GM19397 (cell line): ENCODE data around the gene PODN.

Experiments
- ATAC-seq: cut with Tn5 transposase; IDR thresholded peaks from one replicate; pipeline ENCODE4 v1.9.1; 2021; ENCODE audit warnings: mild to moderate bottlenecking, moderate library complexity; ENCODE audit not compliant: unreplicated experiment

The PODN gene

GRCh38 chr1:53050310-53050709 is 11.7 kb upstream of the PODN start:
- ATAC-seq = no peak

GRCh38 chr1:53051676-53052075 is 10.3 kb upstream of the PODN start:
- no peak for ATAC-seq

- no peak for ATAC-seq
Observed at GRCh38 chr1:53057127-53057526, 4.9 kb upstream of the PODN start.

DNA sequence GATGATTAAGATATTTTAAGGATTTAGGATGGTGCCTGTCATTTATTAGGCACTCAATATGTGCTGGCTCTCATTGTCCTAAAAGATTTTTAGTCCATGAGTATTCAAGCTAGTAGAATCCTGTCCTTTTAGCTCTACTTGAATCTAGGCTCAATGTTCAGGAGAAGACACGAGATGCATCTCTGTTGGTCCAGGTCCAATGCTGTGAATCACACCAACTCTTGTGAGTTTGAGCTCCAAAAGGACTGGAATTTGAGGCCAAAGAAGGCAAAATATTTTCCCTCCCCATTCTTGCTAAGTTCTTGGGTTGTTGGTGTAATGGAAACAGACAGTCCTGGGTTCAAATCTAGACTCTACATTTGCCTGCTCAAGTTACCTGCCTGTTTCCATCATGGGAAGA is 1.4 kb upstream of the PODN start:
- no peak for ATAC-seq

DNA sequence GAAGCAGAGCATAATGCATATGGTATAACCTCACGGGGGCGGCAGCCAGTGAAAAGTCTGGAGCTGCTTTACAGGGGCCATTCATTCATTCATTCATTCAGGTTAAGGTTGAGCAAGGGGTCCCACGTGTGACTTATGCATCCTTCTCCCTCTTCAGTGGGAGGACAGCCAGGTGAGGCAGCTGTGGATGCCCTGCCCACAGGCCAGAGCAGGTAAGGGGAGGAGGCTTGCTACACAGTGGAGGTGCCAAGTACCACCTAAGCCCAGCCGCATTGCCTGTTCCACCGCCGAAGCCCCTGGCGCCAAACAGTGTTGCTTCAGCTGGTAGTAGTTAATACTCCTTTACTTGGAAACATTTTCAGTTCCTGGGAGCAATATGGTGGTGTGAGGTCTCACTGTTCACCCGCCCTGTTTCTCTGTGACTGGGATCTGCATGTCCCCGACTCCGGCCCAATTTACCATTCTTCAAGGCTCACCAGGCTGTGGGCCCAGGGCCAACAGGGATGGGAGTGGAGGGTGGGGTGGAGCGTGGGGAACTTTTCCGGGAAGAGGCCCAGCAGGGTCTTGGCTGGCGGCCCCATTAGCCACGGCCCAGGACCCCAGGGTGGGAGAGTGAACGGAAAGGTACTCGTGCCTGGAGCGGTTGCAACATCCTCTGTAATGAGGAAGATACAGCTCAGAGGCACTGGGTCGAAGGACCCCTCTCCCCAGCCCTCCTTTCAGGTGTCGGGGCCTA is 722 bp upstream of the PODN start:
- ATAC-seq = no peak

- ATAC-seq = no peak
Observed at GRCh38 chr1:53062708-53063591, 937 bp downstream of the PODN start.

GRCh38 chr1:53063744-53064515 is 1.9 kb downstream of the PODN start:
- ATAC-seq = no peak

GRCh38 chr1:53065391-53065790 is 3.4 kb downstream of the PODN start:
- no peak for ATAC-seq

- ATAC-seq = no peak
Observed at GRCh38 chr1:53066488-53066887, 4.5 kb downstream of the PODN start.

GRCh38 chr1:53066891-53067738 is 5.1 kb downstream of the PODN start:
- ATAC-seq = no peak

GRCh38 chr1:53067886-53068285 is 5.9 kb downstream of the PODN start:
- no peak for ATAC-seq

GRCh38 chr1:53068314-53069099 is 6.5 kb downstream of the PODN start:
- ATAC-seq = no peak

DNA sequence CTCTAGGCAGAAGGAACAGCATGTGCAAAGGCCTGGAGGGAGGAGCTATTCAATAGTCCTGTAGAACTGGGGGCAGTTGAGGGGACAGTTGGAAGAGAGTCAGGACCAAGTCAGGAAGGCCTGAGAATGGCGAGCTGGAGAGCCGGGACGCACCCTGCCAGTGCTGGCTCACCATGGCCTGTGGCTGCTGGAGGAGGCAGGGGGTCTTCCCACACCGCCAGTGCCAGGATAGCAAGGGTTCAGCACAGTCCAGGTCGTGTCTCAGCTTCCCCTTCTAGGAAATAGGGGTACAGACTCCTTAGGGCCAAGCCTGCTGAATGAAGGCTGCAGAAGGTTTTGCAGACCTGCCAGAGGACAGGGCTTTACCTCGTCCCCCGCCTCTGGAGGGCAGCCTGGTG is 7.3 kb downstream of the PODN start:
- no peak for ATAC-seq

GRCh38 chr1:53069663-53070327 is 7.8 kb downstream of the PODN start:
- ATAC-seq = no peak

- ATAC-seq = no peak
Observed at GRCh38 chr1:53070621-53071020, 8.6 kb downstream of the PODN start.

- ATAC-seq = no peak
Observed at GRCh38 chr1:53071167-53071865, 9.3 kb downstream of the PODN start.

DNA sequence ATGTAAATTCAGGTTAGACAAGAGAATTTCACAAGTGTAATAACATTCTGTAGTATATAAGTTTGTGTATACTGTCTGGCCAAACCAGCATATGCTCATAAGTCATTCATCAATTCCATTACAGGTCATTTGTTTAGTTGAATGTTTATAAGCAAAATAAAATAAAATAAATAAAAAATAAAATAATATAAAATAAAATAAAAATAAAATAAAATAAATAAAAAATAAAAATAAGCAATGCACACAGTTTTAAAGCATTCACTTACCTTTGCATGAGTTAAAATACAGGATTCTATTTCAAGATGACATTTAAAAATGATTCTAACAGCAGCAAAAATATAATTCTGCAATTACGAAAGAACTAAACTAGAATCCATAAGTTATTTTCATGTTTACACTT is 9.9 kb downstream of the PODN start:
- ATAC-seq = no peak

DNA sequence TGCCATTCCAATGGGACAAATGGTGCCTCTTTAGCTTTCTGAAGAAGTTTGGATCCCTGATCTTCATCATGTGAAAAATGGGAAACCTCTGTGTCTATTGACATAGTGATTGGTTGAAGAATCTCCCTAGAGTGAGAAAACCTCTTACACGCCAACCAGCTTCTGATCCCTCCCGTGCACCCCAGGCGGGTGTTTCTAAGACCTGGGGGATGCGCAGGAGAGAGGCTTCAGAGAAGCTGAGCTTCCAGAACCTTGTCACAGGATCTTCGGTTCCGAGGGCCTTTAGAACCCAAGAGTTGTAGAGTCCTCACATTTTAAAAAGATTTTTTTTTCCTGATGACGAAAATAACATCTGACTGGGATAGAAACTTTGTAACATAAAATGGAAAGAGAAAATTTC is 11.3 kb downstream of the PODN start:
- ATAC-seq = no peak

DNA sequence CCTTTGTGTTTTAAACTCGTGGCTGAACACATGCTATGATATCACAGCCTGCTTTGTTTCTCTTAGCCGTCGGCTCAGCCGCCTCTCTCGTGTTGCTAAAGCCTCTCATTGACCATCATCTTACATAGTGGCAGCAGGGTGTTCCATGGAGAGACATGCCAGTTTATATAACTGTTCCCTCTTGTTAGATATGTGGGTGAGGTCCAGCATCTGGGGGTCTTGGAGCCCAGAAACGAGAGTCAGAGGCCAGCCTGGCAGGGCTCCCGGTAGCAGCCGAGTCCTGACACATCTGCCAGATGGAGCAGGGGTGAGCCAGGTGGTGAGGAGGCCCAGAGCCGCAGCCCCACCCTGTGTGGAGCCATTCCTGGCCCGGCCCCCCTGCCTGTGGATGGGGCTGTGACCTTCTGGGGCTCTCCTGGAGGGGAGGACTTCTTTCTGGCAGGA is 11.9 kb downstream of the PODN start:
- no peak for ATAC-seq
